ENCODE measurements around the gene SPAAR. TPM values are rescaled to one million over a fixed set of nuclear protein-coding genes. Genes with fewer than 3 reads are reported as not detected.

SPAAR gene
- total RNA-seq, 1 experiment from 2014 or later, result 0.72 TPM

DNA sequence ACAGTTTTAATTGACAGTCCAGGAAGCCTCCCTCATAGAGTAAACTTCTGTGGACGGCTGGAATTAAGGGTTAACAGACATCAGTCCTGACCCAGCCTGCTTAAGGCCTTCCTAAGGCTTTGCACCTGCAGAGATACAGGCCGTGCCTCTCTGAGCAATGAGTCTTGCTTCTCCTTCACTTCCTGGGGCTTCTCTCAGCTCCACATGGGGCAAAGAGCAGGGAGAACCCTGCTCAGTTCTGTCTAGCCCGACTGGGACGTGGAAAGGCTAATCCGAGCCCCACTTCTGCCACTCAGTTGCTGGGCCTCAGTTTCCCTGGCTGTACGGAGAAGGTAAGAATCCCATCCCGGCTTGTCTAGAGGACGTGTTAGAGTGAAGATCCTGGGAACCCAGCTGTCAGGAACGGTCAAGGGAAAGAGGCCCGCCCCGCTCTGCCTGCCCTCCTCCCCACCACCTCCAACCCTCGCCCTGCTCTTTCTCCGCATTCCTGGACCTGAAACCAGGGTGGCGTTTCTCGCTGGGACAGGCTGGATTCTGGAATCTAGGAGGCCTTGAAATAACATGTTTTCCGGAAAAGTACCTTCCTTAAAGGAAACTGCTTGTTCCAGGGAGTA, 6.5 kb downstream of the SPAAR start:
- Histone ChIP-seq H3K9me3 (ENCODE audit: insufficient read depth, low read depth) (no peaks in the 10 kb centered on the region), H3K4me2 (no peak overlapping the region), H3K79me2 (ENCODE audit: low read depth) (no peaks in the 10 kb centered on the region), H3K27me3 (ENCODE audit: insufficient read depth, low read depth) (no peaks in the 10 kb centered on the region), H3K4me3 (no peak overlapping the region), H3K36me3 (ENCODE audit: low read depth) (no peaks in the 10 kb centered on the region), H3K27ac (no peak overlapping the region), H2AFZ (no peak overlapping the region), H4K20me1 (ENCODE audit: insufficient read depth) (no peaks in the 10 kb centered on the region), H3K4me1 (replicated peaks; ENCODE audit: insufficient read depth) (peaks cover 16% of the 10 kb centered on the region), H3F3A (ENCODE audit: insufficient read depth, low read depth) (no peaks in the 10 kb centered on the region), H3K9me2 (ENCODE audit: insufficient read depth) (no peaks in the 10 kb centered on the region)
- DNase-seq, result no peak
- no TSS peak for BruUV-seq (replicated peaks)
- intact Hi-C loops (cut with micrococcal nuclease; ENCODE audit: unreplicated experiment), result no loop called here
- ChIA-PET POLR2A (ENCODE audit: unreplicated experiment) (no interaction called here), CTCF (interaction anchor here (2.2 kb wide), 1 partner anchor 30 kb away, joined by 18 read pairs; no protein-coding TSS in a partner anchor)
- no peak for TF ChIP-seq EZH2 (IDR thresholded peaks at IDR 0.05; ENCODE audit: low read depth)
- TF ChIP-seq, protein P1, sequence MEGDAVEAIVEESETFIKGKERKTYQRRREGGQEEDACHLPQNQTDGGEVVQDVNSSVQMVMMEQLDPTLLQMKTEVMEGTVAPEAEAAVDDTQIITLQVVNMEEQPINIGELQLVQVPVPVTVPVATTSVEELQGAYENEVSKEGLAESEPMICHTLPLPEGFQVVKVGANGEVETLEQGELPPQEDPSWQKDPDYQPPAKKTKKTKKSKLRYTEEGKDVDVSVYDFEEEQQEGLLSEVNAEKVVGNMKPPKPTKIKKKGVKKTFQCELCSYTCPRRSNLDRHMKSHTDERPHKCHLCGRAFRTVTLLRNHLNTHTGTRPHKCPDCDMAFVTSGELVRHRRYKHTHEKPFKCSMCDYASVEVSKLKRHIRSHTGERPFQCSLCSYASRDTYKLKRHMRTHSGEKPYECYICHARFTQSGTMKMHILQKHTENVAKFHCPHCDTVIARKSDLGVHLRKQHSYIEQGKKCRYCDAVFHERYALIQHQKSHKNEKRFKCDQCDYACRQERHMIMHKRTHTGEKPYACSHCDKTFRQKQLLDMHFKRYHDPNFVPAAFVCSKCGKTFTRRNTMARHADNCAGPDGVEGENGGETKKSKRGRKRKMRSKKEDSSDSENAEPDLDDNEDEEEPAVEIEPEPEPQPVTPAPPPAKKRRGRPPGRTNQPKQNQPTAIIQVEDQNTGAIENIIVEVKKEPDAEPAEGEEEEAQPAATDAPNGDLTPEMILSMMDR (conservative IDR thresholded peaks at IDR 0.05), result no peak

DNA sequence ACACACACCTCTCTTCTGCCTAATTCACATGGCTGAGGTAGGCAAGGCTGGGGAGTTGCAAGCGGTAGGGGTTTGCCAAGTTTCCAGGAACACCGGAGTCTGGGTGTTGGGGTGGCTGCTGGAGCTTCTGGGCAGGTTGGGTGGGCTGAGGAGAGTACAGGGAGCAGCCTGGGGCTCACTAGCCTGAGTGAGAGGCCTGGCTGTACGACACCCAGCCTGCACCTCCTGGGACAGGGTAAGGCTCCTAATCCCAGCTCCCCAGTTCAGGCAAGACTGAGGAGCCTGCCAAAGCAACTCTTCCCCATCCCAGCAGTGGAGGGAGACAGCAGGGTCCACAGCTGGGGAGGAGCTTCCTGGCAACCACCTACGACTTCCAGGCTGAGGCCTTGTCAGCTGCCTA, 8.0 kb downstream of the SPAAR start:
- POLR2A ChIA-PET (ENCODE audit: unreplicated experiment), result no interaction called here
- BruUV-seq (replicated peaks), result no TSS peak
- Histone ChIP-seq H3K4me2 (no peak overlapping the region), H3K79me2 (ENCODE audit: low read depth) (no peaks in the 10 kb centered on the region), H4K20me1 (ENCODE audit: insufficient read depth) (no peaks in the 10 kb centered on the region), H3K9me3 (ENCODE audit: insufficient read depth, low read depth) (no peaks in the 10 kb centered on the region), H3K4me1 (replicated peaks; ENCODE audit: insufficient read depth) (peaks cover 12% of the 10 kb centered on the region), H3K9me2 (ENCODE audit: insufficient read depth) (no peaks in the 10 kb centered on the region), H3K27ac (no peak overlapping the region), H2AFZ (no peak overlapping the region), H3K36me3 (ENCODE audit: low read depth) (no peaks in the 10 kb centered on the region), H3K4me3 (no peak overlapping the region), H3K27me3 (ENCODE audit: insufficient read depth, low read depth) (no peaks in the 10 kb centered on the region), H3F3A (ENCODE audit: insufficient read depth, low read depth) (no peaks in the 10 kb centered on the region)
- intact Hi-C loops (cut with micrococcal nuclease; ENCODE audit: unreplicated experiment), result no loop called here
- TF ChIP-seq, protein P1 (conservative IDR thresholded peaks at IDR 0.05), result no peak
- TF ChIP-seq EZH2 (IDR thresholded peaks at IDR 0.05; ENCODE audit: low read depth), result no peak
- DNase-seq, result no peak
- CTCF ChIA-PET, result interaction anchor here (0.6 kb wide), 1 partner anchor 158 kb away, joined by 3 read pairs; no protein-coding TSS in a partner anchor

DNA sequence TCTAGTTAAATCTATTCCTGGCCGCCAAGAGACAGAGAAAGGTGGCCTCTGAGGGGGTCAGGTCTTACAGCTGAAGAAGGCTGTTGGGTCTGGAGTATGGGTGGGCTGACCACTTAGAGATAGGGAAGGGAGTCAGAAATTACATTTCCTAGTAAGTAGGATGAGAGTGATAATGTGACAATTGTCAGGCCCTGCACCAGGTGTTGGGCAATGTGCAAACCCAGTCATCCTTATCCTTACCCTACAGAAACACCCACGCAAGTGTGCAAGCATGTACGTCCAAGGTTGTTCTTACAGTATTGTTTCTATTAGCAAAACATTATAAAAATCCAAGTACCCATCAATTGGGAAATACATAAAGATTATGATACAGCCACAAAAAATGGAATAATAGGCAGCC, 9.5 kb downstream of the SPAAR start:
- Histone ChIP-seq H3K9me2 (ENCODE audit: insufficient read depth) (no peaks in the 10 kb centered on the region), H2AFZ (no peak overlapping the region), H3K36me3 (ENCODE audit: low read depth) (no peaks in the 10 kb centered on the region), H3K4me2 (no peak overlapping the region), H3K9me3 (ENCODE audit: insufficient read depth, low read depth) (no peaks in the 10 kb centered on the region), H3K4me3 (no peak overlapping the region), H4K20me1 (ENCODE audit: insufficient read depth) (no peaks in the 10 kb centered on the region), H3K4me1 (replicated peaks; ENCODE audit: insufficient read depth) (peaks cover 22% of the 10 kb centered on the region), H3K79me2 (ENCODE audit: low read depth) (no peaks in the 10 kb centered on the region), H3F3A (ENCODE audit: insufficient read depth, low read depth) (peaks cover 9% of the 10 kb centered on the region; the same call in 1 of the 2 replicates), H3K27me3 (ENCODE audit: insufficient read depth, low read depth) (no peaks in the 10 kb centered on the region), H3K27ac (no peak overlapping the region)
- no peak for TF ChIP-seq EZH2 (IDR thresholded peaks at IDR 0.05; ENCODE audit: low read depth)
- TF ChIP-seq, protein P1 (conservative IDR thresholded peaks at IDR 0.05), result no peak
- POLR2A ChIA-PET (ENCODE audit: unreplicated experiment), result no interaction called here
- CTCF ChIA-PET, result interaction anchor here (0.6 kb wide), 1 partner anchor 315 kb away, joined by 3 read pairs; no protein-coding TSS in a partner anchor
- intact Hi-C loops (cut with micrococcal nuclease; ENCODE audit: unreplicated experiment), result no loop called here
- DNase-seq, result no peak
- no TSS peak for BruUV-seq (replicated peaks)
